Vagina (tissue), 2 donors: ENCODE results near the gene VPS72.

Source experiments
- POLR2A ChIP-seq, 2 donors: fragments of 450-650 bp; IDR thresholded peaks; one replicate each; pipeline ENCODE4 v1.6.1; 2017; ENCODE audit warnings: antibody characterized with exemption in 2 of 2, mild to moderate bottlenecking in 2 of 2, moderate library complexity in 2 of 2
- POLR2AphosphoS5 ChIP-seq, 2 donors: sonication (generic); formaldehyde crosslinking; IDR thresholded peaks; one replicate each; pipeline ENCODE4 v1.9.0; 2017; ENCODE audit warnings: antibody characterized with exemption in 2 of 2, mild to moderate bottlenecking in 2 of 2, low read depth in 1 of 2; ENCODE audit not compliant: insufficient read depth in 1 of 2
- TF ChIP-seq, protein P1 (sequence below), 3 experiments: fragments of 450-650 bp in 2 of 3; fragments of 200-600 bp in 1 of 3; sonication (generic) in 1 of 3; IDR thresholded peaks; one replicate each; pipeline ENCODE4 v1.5.1; 2017 to 2019; ENCODE audit warnings: antibody characterized with exemption in 3 of 3, mild to moderate bottlenecking in 2 of 3, moderate library complexity in 2 of 3

DNA sequence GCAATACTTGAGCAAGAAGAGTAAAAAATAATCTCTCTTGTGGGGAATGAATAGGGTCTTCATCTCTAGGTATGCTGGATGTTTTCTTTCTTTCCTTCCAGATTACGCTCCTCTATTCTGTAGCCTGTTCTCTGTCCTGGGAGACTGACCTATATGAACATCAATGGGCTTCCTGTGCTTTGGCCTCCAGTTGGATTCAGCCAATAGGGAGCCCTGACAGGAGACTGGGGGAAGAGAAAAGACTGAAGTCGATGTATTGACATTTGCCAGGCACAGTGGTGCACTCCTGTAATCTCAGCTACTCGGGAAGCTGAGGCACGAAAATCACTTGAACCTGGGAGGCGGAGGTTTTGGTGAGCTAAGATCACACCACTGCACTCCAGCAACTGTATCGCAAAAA lies 61.2 kb downstream of the VPS72 start:
- TF ChIP-seq, protein P1, sequence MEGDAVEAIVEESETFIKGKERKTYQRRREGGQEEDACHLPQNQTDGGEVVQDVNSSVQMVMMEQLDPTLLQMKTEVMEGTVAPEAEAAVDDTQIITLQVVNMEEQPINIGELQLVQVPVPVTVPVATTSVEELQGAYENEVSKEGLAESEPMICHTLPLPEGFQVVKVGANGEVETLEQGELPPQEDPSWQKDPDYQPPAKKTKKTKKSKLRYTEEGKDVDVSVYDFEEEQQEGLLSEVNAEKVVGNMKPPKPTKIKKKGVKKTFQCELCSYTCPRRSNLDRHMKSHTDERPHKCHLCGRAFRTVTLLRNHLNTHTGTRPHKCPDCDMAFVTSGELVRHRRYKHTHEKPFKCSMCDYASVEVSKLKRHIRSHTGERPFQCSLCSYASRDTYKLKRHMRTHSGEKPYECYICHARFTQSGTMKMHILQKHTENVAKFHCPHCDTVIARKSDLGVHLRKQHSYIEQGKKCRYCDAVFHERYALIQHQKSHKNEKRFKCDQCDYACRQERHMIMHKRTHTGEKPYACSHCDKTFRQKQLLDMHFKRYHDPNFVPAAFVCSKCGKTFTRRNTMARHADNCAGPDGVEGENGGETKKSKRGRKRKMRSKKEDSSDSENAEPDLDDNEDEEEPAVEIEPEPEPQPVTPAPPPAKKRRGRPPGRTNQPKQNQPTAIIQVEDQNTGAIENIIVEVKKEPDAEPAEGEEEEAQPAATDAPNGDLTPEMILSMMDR (IDR thresholded peaks at IDR 0.05), result no peak
- TF ChIP-seq POLR2AphosphoS5 (IDR thresholded peaks at IDR 0.05; ENCODE audit: insufficient read depth in 1 of 2, low read depth in 1 of 2) (no peak), POLR2A (IDR thresholded peaks at IDR 0.05) (no peak)
